ENCODE results near the gene MATCAP1.

- TF ChIP-seq CTCF (IDR thresholded peaks at IDR 0.05; ENCODE audit: low read depth, low read length, missing input control), result no peak
- no peak for TF ChIP-seq GABPA (IDR thresholded peaks at IDR 0.05 in 1 of 2, conservative IDR thresholded peaks at IDR 0.05 in 1 of 2)
- no peak for TF ChIP-seq JUND (IDR thresholded peaks at IDR 0.05)
- TF ChIP-seq REST (IDR thresholded peaks at IDR 0.05), result no peak
- TF ChIP-seq SP1 (IDR thresholded peaks at IDR 0.05), result no peak
- no peak for TF ChIP-seq RAD21 (IDR thresholded peaks at IDR 0.05)
- TF ChIP-seq TAF1 (conservative IDR thresholded peaks at IDR 0.05), result no peak
- TF ChIP-seq HNF4A (conservative IDR thresholded peaks at IDR 0.05), result no peak
These were observed 7.0 kb upstream of the MATCAP1 start for GRCh38 chr16:67190448-67191399.

Measured in liver (tissue), 3 donors.